ENCODE results near the gene FFAR2.

- TF ChIP-seq, protein P1, sequence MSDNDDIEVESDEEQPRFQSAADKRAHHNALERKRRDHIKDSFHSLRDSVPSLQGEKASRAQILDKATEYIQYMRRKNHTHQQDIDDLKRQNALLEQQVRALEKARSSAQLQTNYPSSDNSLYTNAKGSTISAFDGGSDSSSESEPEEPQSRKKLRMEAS (IDR thresholded peaks at IDR 0.05), result no peak
- TF ChIP-seq TAF1 (IDR thresholded peaks at IDR 0.05; ENCODE audit: low read depth) (no peak), NFIC (IDR thresholded peaks at IDR 0.05) (no peak), TEAD4 (IDR thresholded peaks at IDR 0.05) (no peak), FOXM1 (IDR thresholded peaks at IDR 0.05; ENCODE audit: borderline replicate concordance, low read depth) (no peak), EP300 (IDR thresholded peaks at IDR 0.05; ENCODE audit: borderline replicate concordance) (no peak), RAD21 (IDR thresholded peaks at IDR 0.05; ENCODE audit: low read depth) (no peak), USF1 (IDR thresholded peaks at IDR 0.05) (no peak), CEBPB (IDR thresholded peaks at IDR 0.05) (no peak), CREB1 (IDR thresholded peaks at IDR 0.05; ENCODE audit: low read depth) (no peak), TCF12 (IDR thresholded peaks at IDR 0.05; ENCODE audit: low read depth) (no peak), EGR1 (IDR thresholded peaks at IDR 0.05) (no peak), YY1 (IDR thresholded peaks at IDR 0.05; ENCODE audit: low read depth) (no peak)
- TF ChIP-seq, protein P2, sequence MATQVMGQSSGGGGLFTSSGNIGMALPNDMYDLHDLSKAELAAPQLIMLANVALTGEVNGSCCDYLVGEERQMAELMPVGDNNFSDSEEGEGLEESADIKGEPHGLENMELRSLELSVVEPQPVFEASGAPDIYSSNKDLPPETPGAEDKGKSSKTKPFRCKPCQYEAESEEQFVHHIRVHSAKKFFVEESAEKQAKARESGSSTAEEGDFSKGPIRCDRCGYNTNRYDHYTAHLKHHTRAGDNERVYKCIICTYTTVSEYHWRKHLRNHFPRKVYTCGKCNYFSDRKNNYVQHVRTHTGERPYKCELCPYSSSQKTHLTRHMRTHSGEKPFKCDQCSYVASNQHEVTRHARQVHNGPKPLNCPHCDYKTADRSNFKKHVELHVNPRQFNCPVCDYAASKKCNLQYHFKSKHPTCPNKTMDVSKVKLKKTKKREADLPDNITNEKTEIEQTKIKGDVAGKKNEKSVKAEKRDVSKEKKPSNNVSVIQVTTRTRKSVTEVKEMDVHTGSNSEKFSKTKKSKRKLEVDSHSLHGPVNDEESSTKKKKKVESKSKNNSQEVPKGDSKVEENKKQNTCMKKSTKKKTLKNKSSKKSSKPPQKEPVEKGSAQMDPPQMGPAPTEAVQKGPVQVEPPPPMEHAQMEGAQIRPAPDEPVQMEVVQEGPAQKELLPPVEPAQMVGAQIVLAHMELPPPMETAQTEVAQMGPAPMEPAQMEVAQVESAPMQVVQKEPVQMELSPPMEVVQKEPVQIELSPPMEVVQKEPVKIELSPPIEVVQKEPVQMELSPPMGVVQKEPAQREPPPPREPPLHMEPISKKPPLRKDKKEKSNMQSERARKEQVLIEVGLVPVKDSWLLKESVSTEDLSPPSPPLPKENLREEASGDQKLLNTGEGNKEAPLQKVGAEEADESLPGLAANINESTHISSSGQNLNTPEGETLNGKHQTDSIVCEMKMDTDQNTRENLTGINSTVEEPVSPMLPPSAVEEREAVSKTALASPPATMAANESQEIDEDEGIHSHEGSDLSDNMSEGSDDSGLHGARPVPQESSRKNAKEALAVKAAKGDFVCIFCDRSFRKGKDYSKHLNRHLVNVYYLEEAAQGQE (IDR thresholded peaks at IDR 0.05; ENCODE audit: low read depth), result no peak
These were observed 17.5 kb upstream of the FFAR2 start for GRCh38 chr19:35430409-35431144.
